Panc1 (cell line): ENCODE results near the gene SMURF1. TPM values are rescaled to one million over a fixed set of nuclear protein-coding genes. Genes with fewer than 3 reads are reported as not detected.
A peak's percentile ranks its signal among the peaks of the same experiment; 100 is the strongest.

Experiments
- ATAC-seq: fragments of 200-7000 bp; cut with Tn5 transposase; 2 replicates; pipeline ENCODE4 v1.9.1; 2020; ENCODE audit warnings: mild to moderate bottlenecking, moderate library complexity
- BruUV-seq: library from RNA; stranded (reverse); fragments of 400-500 nt; replicated peaks from 2 replicates; lab custom pipeline; 2021; lab: Mats Ljungman, UMichigan
- CTCF ChIA-PET: fragments of 300-600 bp; sonication (Branson Sonifier 250); formaldehyde crosslinking; loops from one replicate; lab custom pipeline; 2022; ENCODE audit warnings: antibody characterized with exemption; lab: Charles Lee
- POLR2A ChIA-PET: fragments of 300-600 bp; sonication (Branson Sonifier 250); formaldehyde crosslinking; loops from one replicate; lab custom pipeline; 2022; ENCODE audit warnings: antibody characterized with exemption; lab: Charles Lee
- DNase-seq: peaks from one replicate; pipeline ENCODE4 v3.0.0-alpha.2; 2010; ENCODE audit warnings: low read depth, low spot score
- H3K27ac ChIP-seq: 2 replicates; pipeline ENCODE4 v1.5.1; 2011; ENCODE audit warnings: mild to moderate bottlenecking, low read length, inconsistent platforms
- H3K27me3 ChIP-seq: fragments of 200-500 bp; sonication (Bioruptor generic); 2 replicates; pipeline ENCODE4 v1.6.0; 2014; ENCODE audit warnings: low read length, inconsistent platforms; ENCODE audit not compliant: control insufficient read depth, insufficient read depth
- H3K36me3 ChIP-seq: fragments of 200-500 bp; sonication (Bioruptor generic); 2 replicates; pipeline ENCODE4 v1.5.1; 2014; ENCODE audit warnings: inconsistent platforms, mild to moderate bottlenecking, low read length, moderate library complexity; ENCODE audit not compliant: control insufficient read depth, insufficient read depth
- H3K4me1 ChIP-seq: 2 replicates; pipeline ENCODE4 v1.5.1; 2011; ENCODE audit warnings: inconsistent platforms, mild to moderate bottlenecking, low read length, moderate library complexity; ENCODE audit not compliant: control insufficient read depth, insufficient read depth
- H3K4me3 ChIP-seq, 2 experiments: 2 replicates each; pipeline ENCODE4 v1.5.1; 2011 to 2012; ENCODE audit warnings: low read depth in 2 of 2, low read length in 2 of 2, mild to moderate bottlenecking in 2 of 2, inconsistent platforms in 1 of 2, moderate library complexity in 1 of 2
- H3K9me3 ChIP-seq: fragments of 200-500 bp; sonication (Bioruptor generic); 2 replicates; pipeline ENCODE4 v1.5.1; 2014; ENCODE audit warnings: low read depth, mild to moderate bottlenecking, inconsistent platforms, low read length, moderate library complexity; ENCODE audit not compliant: control insufficient read depth, insufficient read depth
- CTCF ChIP-seq: fragments of 450-650 bp; IDR thresholded peaks from 2 replicates; pipeline ENCODE4 v1.5.1; 2017; ENCODE audit warnings: mild to moderate bottlenecking
- POLR2AphosphoS5 ChIP-seq: IDR thresholded peaks from 2 replicates; pipeline ENCODE4 v1.6.1; 2012; ENCODE audit warnings: mild to moderate bottlenecking, low read depth, low read length, moderate library complexity
- REST ChIP-seq, 2 experiments: IDR thresholded peaks; 2 replicates each; pipeline ENCODE4 v1.6.1; 2011 to 2012; ENCODE audit warnings: low read depth in 2 of 2, control low read depth in 1 of 2, low read length in 1 of 2, mild to moderate bottlenecking in 1 of 2, moderate library complexity in 1 of 2; ENCODE audit not compliant: insufficient read depth in 1 of 2
- SIN3A ChIP-seq: IDR thresholded peaks from 2 replicates; pipeline ENCODE4 v1.6.1; 2012; ENCODE audit warnings: low read depth, mild to moderate bottlenecking, low read length, moderate library complexity, borderline replicate concordance; ENCODE audit not compliant: insufficient read depth
- in situ Hi-C: cut with HindIII; loops from 2 replicates; pipeline ENCODE4 v1.10.0; 2016; ENCODE audit warnings: low sequenced_read_pairs, low pct_unique_long_range_greater_than_20kb
- intact Hi-C: fragments of 100-400 bp; cut with micrococcal nuclease; formaldehyde crosslinking; loops from one replicate; pipeline ENCODE4 v1.10.0; 2022; ENCODE audit not compliant: unreplicated experiment
- total RNA-seq: library from RNA; stranded (reverse); gene quantifications from one replicate; pipeline ENCODE4 v1.2.1, GENCODE V29; 2021; ENCODE audit not compliant: unreplicated experiment

SMURF1 gene
- total RNA-seq, 1 experiment from 2014 or later: 47.0 TPM

- Histone ChIP-seq H3K4me1 (peaks cover 69% of the 10 kb centered on the region), H3K4me3 (no peak overlapping the region), H3K36me3 (no peaks in the 10 kb centered on the region), H3K27me3 (no peaks in the 10 kb centered on the region), H3K9me3 (no peaks in the 10 kb centered on the region), H3K27ac (peak overlapping the region; percentile 8; the same call in 1 of the 2 replicates)
- ChIA-PET CTCF (no interaction called here), POLR2A (no interaction called here)
- no TSS peak for BruUV-seq
- DNase-seq: no peak
- in situ Hi-C loops: no loop called here
- TF ChIP-seq CTCF (no peak), REST (IDR thresholded peaks at IDR 0.05; ENCODE audit: insufficient read depth in 1 of 2, low read depth in 2 of 2, low read length in 1 of 2) (no peak), POLR2AphosphoS5 (no peak)
- no peak for ATAC-seq
- intact Hi-C loops: loop anchor here (10.0 kb wide), 1 partner anchor 79 kb away; no protein-coding TSS in a partner anchor
Observed at GRCh38 chr7:99123571-99124033, 20.3 kb downstream of the SMURF1 start.

- Histone ChIP-seq H3K9me3 (no peaks in the 10 kb centered on the region), H3K27me3 (no peaks in the 10 kb centered on the region), H3K4me3 (no peak overlapping the region), H3K4me1 (peaks cover 60% of the 10 kb centered on the region), H3K27ac (no peak overlapping the region), H3K36me3 (no peaks in the 10 kb centered on the region)
- in situ Hi-C loops: no loop called here
- ChIA-PET CTCF (no interaction called here), POLR2A (no interaction called here)
- BruUV-seq: no TSS peak
- intact Hi-C loops: loop anchor here (10.0 kb wide), 1 partner anchor 78 kb away; no protein-coding TSS in a partner anchor
- TF ChIP-seq REST (IDR thresholded peaks at IDR 0.05; ENCODE audit: insufficient read depth in 1 of 2, low read depth in 2 of 2, low read length in 1 of 2) (no peak), SIN3A (no peak), POLR2AphosphoS5 (no peak)
- no peak for DNase-seq
- no peak for ATAC-seq
Observed at GRCh38 chr7:99122762-99123161, 21.1 kb downstream of the SMURF1 start.
